22Rv1 (cell line): ENCODE data around the gene ATP8B4.

Source experiments
- H3K27ac ChIP-seq: fragments of 450-650 bp; 2 replicates; pipeline ENCODE4 v1.5.1; 2017
- CTCF ChIP-seq: fragments of 450-650 bp; IDR thresholded peaks from 2 replicates; pipeline ENCODE4 v1.5.1; 2017; ENCODE audit warnings: mild to moderate bottlenecking
- ZFX ChIP-seq: fragments of 450-650 bp; IDR thresholded peaks from 2 replicates; pipeline ENCODE4 v1.6.1; 2017; ENCODE audit warnings: antibody characterized with exemption, borderline replicate concordance

ATP8B4 gene

DNA sequence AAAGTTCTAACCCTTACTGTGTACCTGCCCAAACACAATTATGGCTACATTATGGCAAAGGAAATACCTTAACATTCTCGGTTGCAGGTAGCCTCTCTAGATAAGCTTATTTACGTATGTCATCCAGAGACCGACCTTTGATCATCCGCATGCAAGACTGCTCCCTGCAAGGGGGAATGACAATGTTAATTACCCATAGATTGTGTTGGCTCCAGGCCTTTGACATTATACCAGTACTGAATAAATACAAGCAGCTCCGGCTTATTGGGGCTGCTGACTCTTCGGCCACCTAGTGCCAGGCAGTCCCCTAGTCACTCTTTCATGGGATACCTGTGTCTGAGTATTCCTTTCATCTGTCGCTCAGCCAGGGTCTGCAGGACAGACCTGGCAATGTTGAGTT, 274.6 kb downstream of the ATP8B4 start:
- H3K27ac ChIP-seq, result no peak overlapping the region
- TF ChIP-seq ZFX, result no peak
- TF ChIP-seq CTCF, result no peak

DNA sequence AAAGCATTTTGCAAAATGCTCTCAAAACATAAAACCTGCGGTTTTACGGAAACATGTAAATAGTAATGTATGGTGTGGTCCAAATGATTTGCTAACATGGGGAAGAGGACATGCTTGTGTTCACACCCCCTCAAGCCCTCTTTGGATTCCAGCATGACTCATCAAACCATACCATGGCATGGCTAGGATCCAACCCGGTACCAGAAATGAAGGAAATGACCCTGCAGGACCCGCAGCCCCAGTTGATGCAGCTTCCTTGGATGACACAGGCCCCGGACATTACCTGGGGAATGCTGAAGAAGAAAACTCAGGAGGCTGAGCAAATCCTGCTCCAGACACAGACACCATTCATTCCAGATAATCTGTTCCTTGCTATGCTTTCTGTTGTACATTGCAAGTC, 275.3 kb downstream of the ATP8B4 start:
- TF ChIP-seq ZFX, result no peak
- TF ChIP-seq CTCF, result no peak
- no peak overlapping the region for H3K27ac ChIP-seq

- no peak for TF ChIP-seq CTCF
- no peak for TF ChIP-seq ZFX
- no peak overlapping the region for H3K27ac ChIP-seq
Measured at GRCh38 chr15:49842031-49842730, 276.9 kb downstream of the ATP8B4 start.

DNA sequence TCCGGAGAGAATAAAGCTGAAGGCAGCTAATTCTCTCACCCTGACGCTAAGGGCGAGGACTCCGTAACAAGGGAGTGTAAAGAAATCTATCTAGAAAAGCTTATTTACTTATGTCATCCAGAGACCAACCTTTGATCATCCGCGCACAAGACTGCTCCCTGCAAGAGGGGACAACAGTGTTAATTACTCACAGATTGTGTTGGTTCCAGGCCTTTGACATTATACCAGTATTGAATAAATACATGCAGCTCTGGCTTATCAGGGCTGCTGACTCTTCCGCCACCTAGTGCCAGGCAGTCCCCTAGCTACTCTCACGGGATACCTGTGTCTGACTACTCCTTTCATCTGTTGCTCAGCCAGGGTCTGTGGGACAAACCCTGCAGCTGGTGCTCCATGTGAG, 286.5 kb downstream of the ATP8B4 start:
- no peak overlapping the region for H3K27ac ChIP-seq
- TF ChIP-seq ZFX (no peak), CTCF (peak; percentile 70)

GRCh38 chr15:49831206-49831965, 287.6 kb downstream of the ATP8B4 start:
- H3K27ac ChIP-seq, result no peak overlapping the region
- TF ChIP-seq CTCF, result no peak
- no peak for TF ChIP-seq ZFX

DNA sequence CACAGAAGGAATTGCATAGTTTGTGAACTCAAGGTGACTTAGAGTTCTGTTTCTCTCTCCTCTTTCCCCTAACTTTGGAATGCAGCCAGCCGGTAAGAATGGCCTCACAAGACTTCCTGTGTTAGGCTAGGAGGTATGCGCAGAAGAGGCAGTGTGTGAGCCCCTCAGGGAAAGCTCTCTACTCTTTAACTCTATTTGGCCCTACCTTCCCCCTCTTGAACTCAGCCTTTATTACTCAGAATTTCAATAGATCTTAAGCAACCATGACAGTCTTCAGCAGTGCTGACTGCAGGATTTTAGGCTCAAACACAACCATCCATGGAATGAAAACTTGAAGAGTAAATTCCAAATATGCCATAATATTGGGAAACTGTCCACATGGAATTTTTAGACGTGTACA, 288.6 kb downstream of the ATP8B4 start:
- no peak for TF ChIP-seq CTCF
- no peak for TF ChIP-seq ZFX
- H3K27ac ChIP-seq, result no peak overlapping the region

GRCh38 chr15:49827311-49827710, 291.7 kb downstream of the ATP8B4 start:
- TF ChIP-seq CTCF (no peak), ZFX (no peak)

More at GRCh38 chr15:49827311-49827710, 291.7 kb downstream of the ATP8B4 start:
- no peak overlapping the region for H3K27ac ChIP-seq
